ENCODE measurements around the gene DBNDD2. TPM values are rescaled to one million over a fixed set of nuclear protein-coding genes. Genes with fewer than 3 reads are reported as not detected.
A peak's percentile ranks its signal among the peaks of the same experiment; 100 is the strongest.

DBNDD2 gene
- total RNA-seq, 1 donor from 2014 or later: 18.1 TPM

DNA sequence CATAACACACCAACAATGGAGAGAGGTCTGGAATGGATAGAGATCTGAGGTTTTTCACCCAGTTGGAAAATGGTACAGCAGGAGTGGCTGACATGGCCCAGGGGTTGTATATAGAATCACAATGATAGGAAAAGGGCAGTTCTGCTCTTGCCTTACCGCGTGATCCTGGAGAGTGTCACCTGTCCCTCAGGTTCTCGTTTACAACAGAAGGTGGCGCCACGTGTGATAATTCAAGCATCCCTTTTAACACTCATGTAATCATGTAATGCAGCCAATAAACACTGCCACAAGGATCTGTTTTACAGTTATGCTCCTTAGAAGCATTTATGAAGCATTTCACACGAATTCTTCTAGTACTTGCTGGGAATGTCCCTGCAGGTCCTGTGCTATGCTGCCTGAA is 48.5 kb downstream of the DBNDD2 start:
- no peak overlapping the region for H3K4me3 Mint-ChIP-seq
- DNase-seq (ENCODE audit: low read depth, low spot score): peak; percentile 29
- no peaks in the 10 kb centered on the region for H3K36me3 Mint-ChIP-seq (ENCODE audit: low read depth)
- TF ChIP-seq, protein P1, sequence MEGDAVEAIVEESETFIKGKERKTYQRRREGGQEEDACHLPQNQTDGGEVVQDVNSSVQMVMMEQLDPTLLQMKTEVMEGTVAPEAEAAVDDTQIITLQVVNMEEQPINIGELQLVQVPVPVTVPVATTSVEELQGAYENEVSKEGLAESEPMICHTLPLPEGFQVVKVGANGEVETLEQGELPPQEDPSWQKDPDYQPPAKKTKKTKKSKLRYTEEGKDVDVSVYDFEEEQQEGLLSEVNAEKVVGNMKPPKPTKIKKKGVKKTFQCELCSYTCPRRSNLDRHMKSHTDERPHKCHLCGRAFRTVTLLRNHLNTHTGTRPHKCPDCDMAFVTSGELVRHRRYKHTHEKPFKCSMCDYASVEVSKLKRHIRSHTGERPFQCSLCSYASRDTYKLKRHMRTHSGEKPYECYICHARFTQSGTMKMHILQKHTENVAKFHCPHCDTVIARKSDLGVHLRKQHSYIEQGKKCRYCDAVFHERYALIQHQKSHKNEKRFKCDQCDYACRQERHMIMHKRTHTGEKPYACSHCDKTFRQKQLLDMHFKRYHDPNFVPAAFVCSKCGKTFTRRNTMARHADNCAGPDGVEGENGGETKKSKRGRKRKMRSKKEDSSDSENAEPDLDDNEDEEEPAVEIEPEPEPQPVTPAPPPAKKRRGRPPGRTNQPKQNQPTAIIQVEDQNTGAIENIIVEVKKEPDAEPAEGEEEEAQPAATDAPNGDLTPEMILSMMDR (conservative IDR thresholded peaks at IDR 0.05): peak; percentile 58
- H3K27ac Mint-ChIP-seq (ENCODE audit: unreplicated experiment): no peak overlapping the region
- no peaks in the 10 kb centered on the region for H3K4me1 Mint-ChIP-seq
- no peaks in the 10 kb centered on the region for H3K9me3 Mint-ChIP-seq
- peaks cover 22% of the 10 kb centered on the region for H3K27me3 Mint-ChIP-seq (ENCODE audit: low read depth)

DNA sequence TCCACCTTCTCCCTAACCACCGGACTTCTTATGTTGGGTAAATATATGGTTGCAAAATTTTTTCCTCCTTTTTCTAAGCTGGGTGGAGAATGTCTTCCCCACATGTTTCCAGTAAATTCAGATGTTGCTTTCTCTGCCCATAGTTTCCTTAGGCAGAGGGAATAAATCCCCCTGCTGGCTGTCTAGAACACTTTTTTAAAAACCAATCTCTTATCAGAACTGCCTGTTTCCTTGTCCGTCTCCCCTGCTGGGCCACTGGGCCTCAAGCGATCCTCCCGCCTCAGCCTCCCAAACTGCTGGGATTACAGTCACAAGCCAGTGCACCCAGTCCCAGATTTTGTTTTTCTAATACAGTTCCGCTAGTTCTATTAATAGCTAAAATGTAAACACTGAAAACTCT is 51.5 kb downstream of the DBNDD2 start:
- H3K27ac Mint-ChIP-seq (ENCODE audit: unreplicated experiment): no peak overlapping the region
- H3K4me1 Mint-ChIP-seq: no peaks in the 10 kb centered on the region
- TF ChIP-seq, protein P1 (conservative IDR thresholded peaks at IDR 0.05): peak; percentile 50
- no peak for DNase-seq (ENCODE audit: low read depth, low spot score)
- no peaks in the 10 kb centered on the region for H3K9me3 Mint-ChIP-seq
- H3K27me3 Mint-ChIP-seq (ENCODE audit: low read depth): peaks cover 3% of the 10 kb centered on the region
- no peaks in the 10 kb centered on the region for H3K36me3 Mint-ChIP-seq (ENCODE audit: low read depth)
- no peak overlapping the region for H3K4me3 Mint-ChIP-seq

Small RNA genes within 50 kb of the gene (microRNA-seq; reads per million reads assigned to microRNA genes)
- 3.6 reads per million for gene MIR6812

Other genes starting within 250 kb of the DBNDD2 start
- not detected in 2 replicates for gene PI3, start 233.4 kb upstream of the DBNDD2 start, total RNA-seq
- not detected in 2 replicates for gene SEMG1, start 201.3 kb upstream of the DBNDD2 start, total RNA-seq
- gene SEMG2, start 186.9 kb upstream of the DBNDD2 start, total RNA-seq: not detected in 2 replicates
- not detected in 2 replicates for gene SLPI, start 153.7 kb upstream of the DBNDD2 start, total RNA-seq
- gene RBPJL, start 101.4 kb upstream of the DBNDD2 start, total RNA-seq: not detected in 2 replicates
- gene MATN4, start 100.0 kb upstream of the DBNDD2 start, total RNA-seq: 0.18 TPM in 1 of 2 replicates, not detected in the other
- 11.4 and 11.5 TPM in 2 replicates for gene SDC4, start 59.9 kb upstream of the DBNDD2 start, total RNA-seq
- gene SYS1, start 45.1 kb upstream of the DBNDD2 start, total RNA-seq: 24.6 and 25.7 TPM in 2 replicates
- gene TP53TG5, start 30.0 kb upstream of the DBNDD2 start, total RNA-seq: not detected in 2 replicates
- 64.8 and 67.4 TPM in 2 replicates for gene PIGT, start 7.9 kb downstream of the DBNDD2 start, total RNA-seq
- gene WFDC2, start 61.5 kb downstream of the DBNDD2 start, total RNA-seq: 7.4 and 8.7 TPM in 2 replicates
- not detected in 2 replicates for gene SPINT3, start 107.3 kb downstream of the DBNDD2 start, total RNA-seq
- gene WFDC6, start 131.2 kb downstream of the DBNDD2 start, total RNA-seq: not detected in 2 replicates
- gene EPPIN, start 139.1 kb downstream of the DBNDD2 start, total RNA-seq: not detected in 2 replicates
- not detected in 2 replicates for gene WFDC8, start 171.0 kb downstream of the DBNDD2 start, total RNA-seq
- gene WFDC10A, start 221.4 kb downstream of the DBNDD2 start, total RNA-seq: not detected in 2 replicates
- gene WFDC9, start 223.0 kb downstream of the DBNDD2 start, total RNA-seq: not detected in 2 replicates

Data from neural crest cell (in vitro differentiated cells).